ENCODE measurements around the gene ICAM2. TPM values are rescaled to one million over a fixed set of nuclear protein-coding genes. Genes with fewer than 3 reads are reported as not detected.

The ICAM2 gene
- total RNA-seq, 8 experiments from 2014 or later: 0.32 to 11.5 (median 1.0) TPM; not detected in 2

DNA sequence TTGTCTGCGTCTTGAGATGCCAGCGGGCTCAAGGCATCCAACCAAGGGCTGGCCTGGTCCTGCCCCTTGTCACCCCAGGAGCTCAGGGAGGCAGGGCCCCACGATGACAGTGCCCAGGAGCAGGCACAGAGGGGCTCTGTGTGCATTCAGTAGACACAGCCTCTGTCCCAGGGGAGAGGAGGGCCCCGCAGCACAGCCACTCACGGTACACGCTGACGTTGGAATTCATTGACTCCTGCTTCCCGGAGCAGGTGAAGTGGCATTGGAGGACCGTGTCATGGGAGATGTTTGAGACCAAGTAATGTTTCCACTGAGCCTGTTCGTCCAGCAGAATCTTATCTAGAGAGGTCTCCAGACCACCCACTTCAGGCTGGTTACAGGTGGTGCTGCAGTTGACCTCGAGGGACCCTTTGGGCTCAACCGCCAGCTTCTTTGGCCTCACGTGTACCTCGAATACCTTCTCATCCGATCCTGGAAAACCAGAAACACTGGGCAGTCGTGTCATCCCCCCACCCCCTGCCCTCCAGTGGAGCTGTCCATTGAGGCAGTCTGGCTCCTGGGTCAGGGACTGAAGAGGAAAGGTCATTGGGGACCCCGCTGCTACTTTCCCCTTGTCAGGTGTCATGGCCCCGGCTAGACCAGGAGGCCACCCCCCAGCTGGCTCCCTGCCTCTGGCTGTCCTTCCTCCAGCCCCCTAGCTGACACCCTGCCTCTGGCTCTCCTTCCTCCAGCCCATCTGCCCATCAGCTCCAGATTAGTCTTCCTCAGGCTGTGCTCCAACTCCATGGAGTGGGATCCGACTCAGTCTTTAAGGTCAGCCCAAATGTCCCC lies 15.3 kb downstream of the ICAM2 start:
- in situ Hi-C loops (cut with MboI; ENCODE audit: low pct_unique_long_range_greater_than_20kb in 2 of 9, low sequenced_read_pairs in 9 of 9, unreplicated experiment in 9 of 9): loop anchor here in 1 of 9 experiments (25.0 kb wide), 1 partner anchor 93 kb away; the partner anchor contains the start of genes CSHL1 and GH1
- H3K27ac ChIP-seq: no peak overlapping the region
- no peak overlapping the region for H3K4me3 ChIP-seq
- WGBS, 10 experiments: 75 to 91% (median 88%) methylated on average over 3 to 8 of the region's 19 CpGs; no CpG with 5 or more reads in 5 of the 10 experiments
- H3K4me1 ChIP-seq (replicated peaks in 1 of 2): peaks cover 0 to 3% of the 10 kb centered on the region in 2 donors
- peak in 2 of 8 experiments; percentile 12 for ATAC-seq (replicated peaks in 6 of 8)

DNA sequence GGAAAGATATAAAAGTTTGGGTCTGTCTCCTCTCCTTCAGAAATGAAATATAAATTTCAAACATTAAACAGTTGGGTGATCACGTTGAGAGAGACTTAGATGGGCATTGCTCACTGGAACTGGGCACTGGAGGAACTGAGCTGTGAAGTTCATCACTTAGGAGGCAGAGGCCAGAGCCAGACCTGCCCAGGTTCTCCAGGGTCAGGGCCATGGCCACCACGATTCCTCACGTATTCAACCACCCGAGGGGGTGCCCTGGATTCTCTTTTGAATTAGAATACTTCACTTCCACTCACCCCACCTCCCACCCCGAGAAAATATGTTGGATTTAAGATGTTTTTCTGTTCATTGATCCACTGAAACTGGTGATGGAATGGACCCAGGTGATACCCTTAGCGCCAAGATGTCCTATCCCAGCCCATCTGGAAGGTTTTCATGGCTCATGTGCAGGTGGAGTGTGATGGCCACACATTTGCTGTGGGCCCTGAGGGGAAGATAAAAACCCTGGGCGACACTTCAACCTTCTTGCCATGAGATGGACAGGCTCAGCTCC lies 16.1 kb downstream of the ICAM2 start:
- H3K27ac ChIP-seq: no peak overlapping the region
- ATAC-seq (replicated peaks in 6 of 8): no peak
- in situ Hi-C loops (cut with MboI; ENCODE audit: low pct_unique_long_range_greater_than_20kb in 2 of 9, low sequenced_read_pairs in 9 of 9, unreplicated experiment in 9 of 9): loop anchor here in 1 of 9 experiments (25.0 kb wide), 1 partner anchor 92 kb away; the partner anchor contains the start of genes CSHL1 and GH1
- H3K4me3 ChIP-seq: no peak overlapping the region
- peaks cover 0 to 3% of the 10 kb centered on the region in 2 donors for H3K4me1 ChIP-seq (replicated peaks in 1 of 2)
- WGBS, 10 experiments: 28 to 79% (median 67%) methylated on average over 1 to 5 of the region's 7 CpGs; no CpG with 5 or more reads in 3 of the 10 experiments

DNA sequence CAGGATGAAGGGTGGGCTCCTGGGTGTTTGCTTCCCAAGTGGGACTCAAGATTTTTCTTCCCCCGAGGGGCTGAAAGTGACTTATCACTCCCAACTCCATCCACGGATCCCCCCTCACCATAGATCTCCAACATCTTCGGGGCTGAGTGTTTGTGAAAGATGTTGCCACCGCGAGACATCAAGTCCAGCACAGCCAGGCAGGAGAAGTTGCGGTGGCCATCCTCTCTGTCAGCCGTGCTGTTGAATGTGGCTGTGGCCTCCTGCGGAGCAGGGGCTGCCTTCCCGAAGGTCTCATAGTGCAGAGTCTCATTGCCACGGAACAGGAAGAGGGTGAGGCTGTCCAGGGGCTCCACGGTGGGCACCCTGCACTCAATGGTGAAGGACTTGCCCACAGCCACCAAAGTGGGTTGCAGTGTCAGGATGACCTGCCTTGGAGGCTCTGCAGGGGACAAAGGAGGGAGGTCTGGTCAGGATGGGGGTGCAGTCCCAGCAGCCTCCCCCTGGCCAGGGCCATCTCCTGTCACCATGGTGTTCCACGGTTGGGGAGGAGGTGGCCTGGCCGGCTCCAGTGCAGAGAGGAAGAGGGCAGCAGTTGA lies 16.8 kb downstream of the ICAM2 start:
- 40 to 91% (median 63%) methylated on average over 1 to 6 of the region's 13 CpGs; no CpG with 5 or more reads in 4 of the 10 experiments for WGBS, 10 experiments
- Histone ChIP-seq H3K4me1 (replicated peaks in 1 of 2) (peaks cover 0 to 5% of the 10 kb centered on the region in 2 donors), H3K27ac (no peak overlapping the region), H3K4me3 (no peak overlapping the region)
- in situ Hi-C loops (cut with MboI; ENCODE audit: low pct_unique_long_range_greater_than_20kb in 2 of 9, low sequenced_read_pairs in 9 of 9, unreplicated experiment in 9 of 9): loop anchor here in 1 of 9 experiments (25.0 kb wide), 1 partner anchor 91 kb away; the partner anchor contains the start of genes CSHL1 and GH1
- no peak for ATAC-seq (replicated peaks in 6 of 8)

DNA sequence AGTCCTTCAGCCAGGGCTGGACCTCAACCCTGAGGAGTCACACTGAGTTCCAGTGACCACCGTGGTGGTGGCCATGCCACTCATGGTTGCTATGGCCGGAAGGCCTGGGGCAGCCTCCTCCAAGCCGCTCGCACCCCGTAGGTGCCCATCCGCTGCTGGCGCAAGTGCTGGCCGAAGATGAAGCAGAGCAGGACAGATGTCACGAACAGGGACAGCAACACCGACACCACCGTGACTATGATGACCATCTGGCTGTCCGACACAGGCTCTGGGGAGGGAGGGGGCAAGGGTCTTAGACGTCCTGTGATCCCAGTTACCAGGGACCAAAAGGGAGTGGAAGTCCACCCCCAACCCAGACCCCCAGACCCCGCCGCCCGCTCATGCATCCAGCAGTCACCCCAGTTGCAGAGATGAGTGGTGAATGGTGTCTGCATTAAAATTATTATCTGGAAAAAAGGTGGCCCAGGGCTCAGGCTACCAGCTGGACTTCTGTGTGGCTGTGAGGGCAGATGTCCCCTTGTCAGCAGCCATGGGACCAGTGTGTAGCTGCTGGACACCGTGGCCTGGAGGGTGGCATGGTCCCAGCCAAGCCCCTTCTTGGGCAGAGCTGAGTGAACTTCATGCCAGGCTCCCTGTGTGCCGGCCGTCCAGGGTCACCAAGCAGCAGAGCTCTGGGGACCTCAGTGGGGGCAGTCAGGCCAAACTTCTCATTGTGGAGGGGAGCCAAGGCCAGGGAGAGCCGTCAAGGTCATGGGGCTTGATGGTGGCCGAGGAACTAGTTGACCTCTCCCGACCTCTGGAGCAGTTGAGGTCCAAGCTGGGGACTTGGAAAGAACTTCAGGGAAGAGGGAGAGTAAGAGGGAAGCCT lies 17.5 kb downstream of the ICAM2 start:
- in situ Hi-C loops (cut with MboI; ENCODE audit: low pct_unique_long_range_greater_than_20kb in 2 of 9, low sequenced_read_pairs in 9 of 9, unreplicated experiment in 9 of 9): loop anchor here in 1 of 9 experiments (25.0 kb wide), 1 partner anchor 91 kb away; the partner anchor contains the start of genes CSHL1 and GH1
- no peak overlapping the region for H3K4me3 ChIP-seq
- no peak overlapping the region for H3K27ac ChIP-seq
- no peak for ATAC-seq (replicated peaks in 6 of 8)
- 40 to 98% methylated on average over 1 to 7 of the region's 22 CpGs; no CpG with 5 or more reads in 8 of the 10 experiments for WGBS, 10 experiments
- H3K4me1 ChIP-seq (replicated peaks in 1 of 2): peaks cover 0 to 6% of the 10 kb centered on the region in 2 donors

DNA sequence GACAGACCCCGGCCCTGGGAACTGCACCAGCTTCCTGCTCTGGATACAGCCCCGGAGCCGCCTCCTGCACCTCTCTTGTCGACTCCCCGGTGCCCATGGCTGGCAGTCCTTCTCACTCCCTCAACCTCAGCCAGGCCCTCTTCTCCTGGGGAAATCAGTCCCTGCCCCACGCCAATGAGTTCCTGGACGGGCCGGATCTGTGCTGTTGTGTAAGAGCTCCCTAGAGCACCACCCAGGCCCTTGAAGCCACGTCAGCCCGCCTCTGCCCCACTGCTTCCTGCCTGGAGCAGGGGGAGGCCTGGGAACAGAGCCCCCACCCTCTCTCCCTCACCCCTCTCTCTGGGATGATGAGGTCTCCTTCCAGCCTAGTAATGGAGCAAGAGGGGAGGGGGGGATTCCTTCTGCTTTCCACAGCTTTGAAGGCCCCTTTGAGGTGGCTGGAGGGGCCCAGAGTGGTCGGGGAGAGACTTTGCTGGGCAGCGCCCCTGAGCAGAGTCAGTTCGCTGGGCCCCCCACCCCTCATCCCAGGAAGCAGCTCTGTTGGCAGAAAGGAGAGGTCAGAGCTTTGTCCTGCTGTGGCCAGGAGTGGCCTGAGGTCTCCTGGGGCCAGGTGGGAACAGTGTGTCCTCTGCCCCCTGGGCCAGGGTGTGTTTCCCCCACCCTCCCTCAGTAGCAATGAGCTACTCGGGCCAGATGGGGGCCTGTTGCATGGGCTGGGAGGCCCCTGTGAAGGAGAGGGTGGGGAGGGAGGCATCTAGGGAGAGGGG lies 18.5 kb downstream of the ICAM2 start:
- WGBS, 10 experiments: 20 to 90% (median 75%) methylated on average over 1 to 5 of the region's 14 CpGs; no CpG with 5 or more reads in 6 of the 10 experiments
- Histone ChIP-seq H3K4me1 (replicated peaks in 1 of 2) (peaks cover 0 to 9% of the 10 kb centered on the region in 2 donors), H3K4me3 (no peak overlapping the region), H3K27ac (no peak overlapping the region)
- in situ Hi-C loops (cut with MboI; ENCODE audit: low pct_unique_long_range_greater_than_20kb in 2 of 9, low sequenced_read_pairs in 9 of 9, unreplicated experiment in 9 of 9): loop anchor here in 1 of 9 experiments (25.0 kb wide), 1 partner anchor 90 kb away; the partner anchor contains the start of genes CSHL1 and GH1
- peak in 1 of 8 experiments; percentile 64 for ATAC-seq (replicated peaks in 6 of 8)

DNA sequence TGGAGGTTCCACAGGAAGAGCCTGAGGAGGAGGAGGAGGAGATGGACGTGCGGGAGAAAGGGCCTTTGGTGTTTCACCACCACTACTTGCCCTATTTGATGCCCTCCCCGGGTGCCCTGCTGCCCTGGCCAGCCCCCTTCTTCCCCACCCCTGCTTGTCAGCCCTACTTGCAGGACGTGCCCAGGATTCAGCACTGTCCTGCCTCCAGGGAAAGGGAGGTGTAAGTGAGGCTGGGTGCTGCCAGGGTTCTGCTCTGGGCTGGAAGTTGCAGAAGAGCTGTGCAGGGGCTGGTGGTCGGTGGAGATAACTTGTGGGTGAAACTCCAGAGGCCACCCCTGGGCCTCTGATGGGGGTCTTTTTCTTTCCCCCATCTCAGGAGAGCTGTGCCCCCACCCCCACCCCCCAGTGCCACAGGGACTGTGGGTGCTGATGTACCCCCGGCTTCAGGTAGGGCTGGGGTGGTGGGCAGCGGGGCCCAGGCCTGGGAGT lies 19.3 kb downstream of the ICAM2 start:
- peaks cover 0 to 9% of the 10 kb centered on the region in 2 donors for H3K4me1 ChIP-seq (replicated peaks in 1 of 2)
- no peak for ATAC-seq (replicated peaks in 6 of 8)
- in situ Hi-C loops (cut with MboI; ENCODE audit: low pct_unique_long_range_greater_than_20kb in 2 of 9, low sequenced_read_pairs in 9 of 9, unreplicated experiment in 9 of 9): loop anchor here in 1 of 9 experiments (25.0 kb wide), 1 partner anchor 89 kb away; the partner anchor contains the start of genes CSHL1 and GH1
- no peak overlapping the region for H3K27ac ChIP-seq
- no peak overlapping the region for H3K4me3 ChIP-seq
- 50 to 80% (median 60%) methylated on average over 1 to 4 of the region's 7 CpGs; no CpG with 5 or more reads in 7 of the 10 experiments for WGBS, 10 experiments

DNA sequence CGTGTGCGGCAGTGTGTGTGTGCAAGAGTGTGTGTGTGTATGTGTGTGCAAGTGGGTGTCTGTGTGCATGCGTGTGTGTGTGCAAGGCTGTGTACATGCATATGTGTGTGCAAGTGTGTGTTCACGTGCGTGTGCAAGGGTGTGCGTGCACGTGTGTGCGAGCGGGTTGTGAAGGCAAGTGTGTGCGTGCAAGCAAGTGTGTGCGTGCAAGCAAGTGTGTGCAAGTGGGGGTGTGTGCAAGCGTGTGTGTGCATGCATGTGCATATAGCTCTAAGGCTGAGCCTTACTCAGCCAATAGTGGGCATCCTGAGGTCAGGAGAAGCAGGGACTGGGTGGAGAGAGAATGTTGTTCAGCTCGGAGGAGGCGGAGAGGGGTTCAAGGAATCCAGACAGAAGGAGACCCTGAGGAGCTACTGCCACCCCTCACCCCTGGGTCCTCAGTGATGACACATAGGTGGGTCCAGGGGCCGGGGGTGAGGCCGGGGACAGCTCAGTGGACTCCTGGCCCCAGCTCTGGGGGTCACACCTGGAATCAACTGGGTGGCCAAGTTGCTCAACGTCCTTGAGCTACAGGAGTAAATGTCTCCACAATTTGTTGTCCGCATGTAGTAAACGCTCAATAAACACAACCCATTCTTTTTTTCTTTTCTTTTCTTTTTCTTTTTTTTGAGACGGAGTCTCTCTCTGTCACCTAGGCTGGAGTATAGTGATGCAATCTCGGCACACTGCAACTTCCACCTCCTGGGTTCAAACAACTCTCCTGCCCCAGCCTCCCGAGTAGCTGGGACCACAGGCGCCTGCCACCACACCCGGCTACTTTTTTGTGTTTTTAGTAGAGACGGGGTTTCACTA lies 20.5 kb downstream of the ICAM2 start:
- WGBS, 10 experiments: 75 to 94% (median 91%) methylated on average over 2 to 15 of the region's 25 CpGs; no CpG with 5 or more reads in 2 of the 10 experiments
- in situ Hi-C loops (cut with MboI; ENCODE audit: low pct_unique_long_range_greater_than_20kb in 2 of 9, low sequenced_read_pairs in 9 of 9, unreplicated experiment in 9 of 9): loop anchor here in 1 of 9 experiments (25.0 kb wide), 1 partner anchor 88 kb away; the partner anchor contains the start of genes CSHL1 and GH1
- peaks cover 0 to 7% of the 10 kb centered on the region in 2 donors for H3K4me1 ChIP-seq (replicated peaks in 1 of 2)
- H3K27ac ChIP-seq: no peak overlapping the region
- no peak for ATAC-seq (replicated peaks in 6 of 8)
- H3K4me3 ChIP-seq: no peak overlapping the region

DNA sequence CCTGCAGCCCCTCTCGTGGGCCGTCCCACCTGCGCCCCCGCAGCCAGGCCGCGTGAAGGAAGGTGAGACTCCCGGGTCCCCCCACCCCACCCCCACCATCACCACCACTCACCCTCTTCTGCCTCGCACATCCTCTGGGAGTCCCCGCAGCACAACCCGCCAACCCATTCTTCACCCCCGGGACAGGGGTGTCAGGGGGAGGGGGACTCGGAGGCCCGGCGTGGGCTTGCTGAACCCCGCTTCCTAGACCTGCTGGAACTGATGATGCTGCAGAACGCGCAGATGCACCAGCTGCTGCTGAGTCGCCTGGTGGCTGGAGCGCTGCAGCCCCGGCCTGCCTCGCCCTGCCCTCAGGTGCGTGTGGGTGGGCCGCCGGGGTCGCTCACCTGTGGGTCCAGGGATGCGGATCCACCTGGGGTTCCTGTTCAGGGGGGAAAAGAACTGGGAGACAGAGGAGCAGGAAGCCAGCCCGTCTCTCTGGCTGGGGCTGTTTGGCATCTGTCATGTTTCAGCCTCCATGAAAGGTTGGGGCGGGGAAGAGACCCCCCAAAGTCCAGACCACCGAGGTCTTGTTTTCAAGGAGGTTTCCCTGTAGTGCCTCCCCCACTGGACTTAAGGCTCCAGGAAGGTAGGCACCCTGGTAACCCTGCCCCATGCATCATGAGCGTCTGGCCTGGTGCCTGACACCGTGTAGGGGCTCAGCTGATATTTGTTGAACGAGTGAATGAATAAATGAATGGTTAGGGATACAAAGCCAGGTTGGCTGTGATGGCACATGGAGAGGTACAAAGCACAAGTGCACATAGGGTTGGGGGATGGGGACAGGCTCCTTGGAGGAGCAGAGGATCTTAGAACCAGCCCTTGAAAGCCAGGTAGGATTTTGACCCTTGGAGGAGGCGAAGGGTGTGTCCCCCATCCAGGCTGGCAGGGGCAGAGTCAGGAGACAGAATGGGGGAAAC lies 21.4 kb downstream of the ICAM2 start:
- in situ Hi-C loops (cut with MboI; ENCODE audit: low pct_unique_long_range_greater_than_20kb in 2 of 9, low sequenced_read_pairs in 9 of 9, unreplicated experiment in 9 of 9): no loop called here
- Histone ChIP-seq H3K27ac (no peak overlapping the region), H3K4me3 (peak overlapping the region; percentile 37 to 59 (median 51)), H3K4me1 (replicated peaks in 1 of 2) (peaks cover 0 to 7% of the 10 kb centered on the region in 2 donors)
- 66 to 100% (median 77%) methylated on average over 1 to 6 of the region's 33 CpGs; no CpG with 5 or more reads in 4 of the 10 experiments for WGBS, 10 experiments
- ATAC-seq (replicated peaks in 6 of 8): peak in 5 of 8 experiments; percentile 3 to 48 (median 41)

DNA sequence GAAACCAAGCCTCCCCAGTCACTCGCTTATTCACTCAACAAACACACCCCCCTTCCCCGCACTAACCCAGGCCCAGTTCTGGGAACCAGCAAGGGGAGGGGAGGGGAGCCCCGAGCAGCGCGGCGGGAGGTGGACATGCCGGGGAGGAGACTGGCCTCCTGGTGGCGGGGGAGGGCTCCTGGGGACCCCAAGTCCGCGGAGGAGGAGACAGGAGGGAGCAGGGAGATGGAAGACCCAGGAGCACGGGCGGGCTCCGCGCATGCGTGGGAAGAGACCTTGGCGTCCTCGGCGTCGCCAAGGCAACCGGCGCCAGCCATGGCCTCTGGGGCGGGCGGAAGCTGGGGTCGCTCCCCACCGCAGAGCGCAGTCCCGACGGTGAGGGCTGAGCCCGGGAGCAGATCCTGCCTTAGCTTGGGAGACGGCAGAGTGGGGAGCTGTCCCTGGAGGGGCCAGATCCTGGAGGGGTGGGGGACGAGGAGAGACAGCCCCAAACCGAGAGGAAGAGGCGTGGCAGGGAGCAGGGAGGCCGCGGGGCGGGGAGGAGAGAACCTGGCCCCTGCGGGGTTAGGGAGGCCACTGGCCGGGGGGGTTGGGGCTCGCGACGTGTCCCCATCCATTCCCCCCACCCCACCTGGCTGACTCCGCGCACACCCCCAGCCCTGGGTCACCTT lies 22.2 kb downstream of the ICAM2 start, which contains the start of gene PRR29:
TSS of gene PRR29 (plus strand) at position 302 of the 671 bp plus-strand sequence. CDS start at position 316, 14 bp downstream.
- 0 to 17% (median 5%) methylated on average over 1 to 2 of the region's 43 CpGs; no CpG with 5 or more reads in 6 of the 10 experiments for WGBS, 10 experiments
- peak; percentile 84 to 97 (median 94) for ATAC-seq (replicated peaks in 6 of 8)
- in situ Hi-C loops (cut with MboI; ENCODE audit: low pct_unique_long_range_greater_than_20kb in 2 of 9, low sequenced_read_pairs in 9 of 9, unreplicated experiment in 9 of 9): no loop called here
- Histone ChIP-seq H3K27ac (no peak within 1 kb of the TSS), H3K4me1 (replicated peaks in 1 of 2) (peaks cover 0 to 7% of the 10 kb centered on the region in 2 donors), H3K4me3 (peak within 1 kb of the TSS; percentile 37 to 59 (median 51))

All from motor neuron (in vitro differentiated cells).